RPMI7951 (cell line): ENCODE measurements around the gene LRRC10B. TPM values are rescaled to one million over a fixed set of nuclear protein-coding genes. Genes with fewer than 3 reads are reported as not detected.
"Not testable (repeated sequence)": the region's sequence is repeated elsewhere in the genome, so short reads cannot be mapped to it uniquely, and the experiment has no call there.

ENCODE experiments used
- DNase-seq: peaks from one replicate; pipeline ENCODE4 v3.0.0-alpha.2; 2012; ENCODE audit warnings: low read depth
- total RNA-seq: library from RNA; depleted of rRNA; stranded (reverse); fragments of >200 nt; shearing (Covaris generic); gene quantifications from 2 replicates; pipeline ENCODE4 v1.2.3, GENCODE V29; 2014; rRNA removed

The LRRC10B gene
- total RNA-seq: not detected in 2 replicates

GRCh38 chr11:61507962-61508861 is at the start of gene LRRC10B:
TSS of gene LRRC10B (plus strand) at chr11:61508749. CDS start at chr11:61508999, 250 bp downstream.
- no peak for DNase-seq

GRCh38 chr11:61460474-61460881 is 48.1 kb upstream of the LRRC10B start:
- DNase-seq: no peak

GRCh38 chr11:61460986-61461385 is 47.6 kb upstream of the LRRC10B start:
- no peak for DNase-seq

GRCh38 chr11:61467602-61468001 is 40.9 kb upstream of the LRRC10B start:
- DNase-seq: not testable (repeated sequence)

GRCh38 chr11:61468002-61468401 is 40.5 kb upstream of the LRRC10B start:
- no peak for DNase-seq

GRCh38 chr11:61472282-61472681 is 36.3 kb upstream of the LRRC10B start:
- DNase-seq: no peak

GRCh38 chr11:61472868-61473267 is 35.7 kb upstream of the LRRC10B start:
- DNase-seq: no peak

- peak; percentile 19 for DNase-seq
Observed at GRCh38 chr11:61473370-61474012, 35.1 kb upstream of the LRRC10B start.

- DNase-seq: no peak
Observed at GRCh38 chr11:61474013-61474643, 34.4 kb upstream of the LRRC10B start.

- no peak for DNase-seq
Observed at GRCh38 chr11:61475433-61475832, 33.1 kb upstream of the LRRC10B start.

- DNase-seq: no peak
Observed at GRCh38 chr11:61476371-61476770, 32.2 kb upstream of the LRRC10B start.

- no peak for DNase-seq
Observed at GRCh38 chr11:61477126-61477525, 31.4 kb upstream of the LRRC10B start.

- no peak for DNase-seq
Observed at GRCh38 chr11:61477727-61478148, 30.8 kb upstream of the LRRC10B start.

- not testable (repeated sequence) for DNase-seq
Observed at GRCh38 chr11:61479360-61480058, 29.0 kb upstream of the LRRC10B start.

GRCh38 chr11:61480261-61480993 is 28.1 kb upstream of the LRRC10B start:
- DNase-seq: no peak

- DNase-seq: no peak
Observed at GRCh38 chr11:61480994-61481335, 27.6 kb upstream of the LRRC10B start.

GRCh38 chr11:61481806-61482205 is 26.7 kb upstream of the LRRC10B start:
- DNase-seq: no peak

GRCh38 chr11:61482513-61482912 is 26.0 kb upstream of the LRRC10B start:
- DNase-seq: no peak

GRCh38 chr11:61484541-61484940 is 24.0 kb upstream of the LRRC10B start:
- DNase-seq: no peak

- DNase-seq: no peak
Observed at GRCh38 chr11:61485080-61485479, 23.5 kb upstream of the LRRC10B start.

- DNase-seq: no peak
Observed at GRCh38 chr11:61486011-61486620, 22.4 kb upstream of the LRRC10B start.
